Activated CD8-positive, alpha-beta memory T cell treated with anti-CD3 and anti-CD28 coated beads for 48 hours (primary cell): ENCODE results near the gene SAYSD1.
"Not testable (repeated sequence)": the region's sequence is repeated elsewhere in the genome, so short reads cannot be mapped to it uniquely, and the experiment has no call there.

Source experiments
- DNase-seq, 3 experiments: peaks; one replicate each; pipeline ENCODE4 v3.0.0-alpha.2; 2020; ENCODE audit warnings: low read depth in 2 of 3, low spot score in 2 of 3

SAYSD1 gene

DNA sequence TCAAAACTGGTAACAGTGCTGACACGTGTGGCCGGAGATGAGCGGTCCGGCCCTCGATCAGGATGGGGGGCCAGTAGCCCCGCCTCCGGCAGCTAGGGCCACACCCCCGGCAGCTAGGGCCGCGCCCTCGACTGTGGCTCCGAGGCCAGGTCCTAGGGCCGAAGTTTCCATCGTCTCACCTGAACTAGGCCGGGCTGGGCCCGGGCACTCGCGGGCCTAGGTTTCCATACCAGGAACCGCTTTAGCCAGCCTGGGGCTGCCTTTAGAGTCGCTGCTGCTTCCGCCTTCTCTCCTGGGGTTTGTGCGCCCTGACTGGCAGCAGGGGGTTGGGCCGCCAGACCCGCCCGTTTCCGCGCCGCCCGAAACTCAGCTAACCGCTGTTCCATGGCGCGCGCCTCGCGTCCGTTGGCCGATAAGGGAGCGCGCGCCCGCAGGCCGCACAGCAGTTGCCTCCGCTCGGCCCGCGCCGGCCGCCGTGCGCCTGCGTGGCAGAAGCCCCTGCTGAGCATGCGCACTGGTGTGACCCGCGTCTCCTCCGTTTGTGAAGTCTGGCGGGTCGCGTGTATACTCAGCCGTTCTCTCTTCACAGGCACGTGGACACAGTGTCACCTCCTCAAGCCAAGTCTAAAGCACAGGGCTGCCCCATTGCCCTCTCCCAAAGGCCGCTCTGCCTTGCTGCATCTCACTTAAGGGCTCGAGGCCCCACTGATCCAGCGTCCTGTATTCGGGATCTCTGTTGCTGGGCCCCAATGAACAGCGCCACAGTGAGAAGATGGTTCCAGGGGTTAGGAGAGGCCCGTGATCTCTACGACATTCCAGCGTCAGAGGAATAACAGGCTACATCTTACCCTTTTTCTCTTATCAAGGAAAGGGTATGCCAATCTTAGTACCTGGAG lies at the start of gene SAYSD1:
SAYSD1 (minus strand) TSS at position 483 of the 896 bp plus-strand sequence; CDS start at position 386, 97 bp downstream.
- peak; percentile 81 to 93 (median 88) for DNase-seq

DNA sequence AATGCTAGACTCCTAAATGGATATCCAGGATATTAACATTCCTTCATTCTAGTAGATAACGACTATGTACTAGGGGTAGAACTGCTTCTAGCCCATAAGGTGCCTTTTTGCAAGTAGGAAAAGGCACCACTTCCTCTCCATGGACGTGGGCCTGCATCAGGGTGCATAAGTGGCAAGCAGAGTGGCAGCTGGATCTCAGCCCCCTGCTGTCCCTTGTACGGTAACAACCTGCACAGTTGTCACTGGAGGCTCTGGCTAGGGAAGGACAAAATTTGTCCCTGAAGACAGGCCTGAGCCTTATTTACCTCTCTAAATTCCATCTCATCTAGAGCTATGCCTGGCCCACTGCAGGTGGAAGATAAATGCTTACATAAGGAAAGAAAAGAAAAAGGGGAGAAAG lies 42.5 kb upstream of the SAYSD1 start:
- no peak for DNase-seq

DNA sequence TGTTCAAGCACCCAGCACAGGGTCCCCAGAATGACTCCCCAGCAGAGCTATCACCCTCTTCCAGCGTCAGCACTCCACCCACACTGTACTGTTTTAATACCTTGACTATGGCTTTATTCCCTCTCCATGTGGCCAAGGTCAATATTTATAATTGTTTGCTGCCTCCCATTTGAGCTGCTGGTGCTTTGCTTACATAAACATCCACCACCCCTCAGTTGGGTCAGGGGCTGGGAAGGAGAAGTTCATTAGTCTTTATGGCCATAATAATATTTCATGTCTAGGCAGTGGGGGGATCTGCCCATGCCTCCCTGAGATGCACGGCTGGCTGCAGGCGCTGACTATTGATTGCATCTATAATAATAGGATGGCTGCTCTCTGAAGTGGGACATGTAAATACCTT lies 41.8 kb upstream of the SAYSD1 start:
- no peak for DNase-seq

DNA sequence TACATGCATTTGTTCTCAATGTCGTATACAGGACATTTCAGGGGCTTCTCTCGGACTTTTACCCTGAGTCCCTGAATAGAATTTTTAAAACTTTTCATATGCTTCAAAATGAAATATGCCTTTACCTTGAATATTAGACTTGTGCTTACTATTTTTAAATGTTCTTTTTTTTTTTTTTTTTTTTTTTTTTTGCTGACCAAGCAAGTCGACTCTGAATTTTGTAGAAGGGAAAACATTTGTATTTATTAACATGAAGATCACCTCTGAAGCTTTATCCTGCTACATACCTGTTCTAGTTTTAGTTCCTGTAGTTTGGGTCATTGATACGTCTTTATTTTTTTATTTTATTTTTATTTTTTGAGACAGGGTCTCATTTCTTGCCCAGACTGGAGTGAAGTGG lies 39.7 kb upstream of the SAYSD1 start:
- DNase-seq, result no peak

- no peak for DNase-seq
These were observed 38.9 kb upstream of the SAYSD1 start for GRCh38 chr6:39153766-39154397.

DNA sequence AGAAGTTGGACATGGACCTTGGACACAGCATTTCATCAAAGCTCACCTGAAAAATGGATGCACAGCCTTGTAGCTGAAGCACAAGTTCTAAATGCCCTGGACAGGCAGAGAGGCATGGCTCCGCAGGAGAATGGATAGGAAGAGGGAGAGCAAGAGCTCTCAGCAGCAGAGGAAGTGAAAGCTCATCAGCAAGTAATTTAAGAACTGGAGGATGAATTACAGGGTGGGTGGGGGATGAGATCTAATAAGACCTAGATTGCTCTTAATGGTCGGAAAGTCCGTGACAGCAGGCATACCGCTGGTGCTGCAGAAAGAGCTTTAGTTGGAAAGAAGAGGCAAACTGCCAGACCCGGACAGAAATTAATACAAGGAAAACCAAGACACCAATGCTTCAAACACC lies 37.3 kb upstream of the SAYSD1 start:
- no peak for DNase-seq

DNA sequence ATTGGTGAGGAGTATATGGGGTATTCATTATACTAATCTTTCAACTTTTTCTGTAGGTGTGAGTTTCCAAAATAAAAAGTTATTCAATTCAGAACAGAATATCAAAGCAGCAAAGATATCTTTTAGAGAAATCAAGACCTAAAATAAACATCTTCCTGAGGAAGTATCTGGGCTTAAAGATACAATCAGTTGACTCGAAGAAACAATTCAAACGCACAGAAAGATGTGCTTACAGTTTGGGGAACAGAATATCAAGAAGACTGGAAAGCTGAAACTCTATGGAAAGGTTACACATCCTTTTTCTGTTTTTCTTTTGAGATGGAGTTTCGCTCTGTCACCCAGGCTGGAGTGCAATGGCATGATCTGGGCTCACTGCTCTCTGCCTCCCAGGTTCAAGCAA lies 36.2 kb upstream of the SAYSD1 start:
- no peak for DNase-seq

GRCh38 chr6:39144481-39145173 lies 29.6 kb upstream of the SAYSD1 start:
- DNase-seq, result no peak

- no peak for DNase-seq
These were observed 28.4 kb upstream of the SAYSD1 start for GRCh38 chr6:39143238-39143930.

GRCh38 chr6:39140556-39141167 lies 25.7 kb upstream of the SAYSD1 start:
- DNase-seq, result no peak

DNA sequence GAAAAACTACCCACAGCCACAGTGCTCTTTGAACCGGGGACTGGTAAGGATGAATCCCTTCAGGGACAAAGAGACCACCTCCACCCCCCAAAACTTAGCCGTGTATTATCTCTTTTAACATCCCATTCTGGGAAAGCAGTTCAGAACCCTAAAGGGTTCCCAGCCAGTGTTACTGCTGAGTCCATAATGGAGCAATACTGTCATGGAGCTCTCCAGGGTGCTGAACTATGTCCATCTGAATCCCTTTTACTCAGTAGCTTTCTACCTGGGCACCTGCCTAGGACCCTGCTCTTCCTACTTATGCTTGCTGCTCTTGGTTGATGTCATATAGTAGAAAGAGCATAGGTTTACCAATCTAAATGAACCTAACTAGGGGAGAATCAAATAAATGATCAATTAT lies 22.3 kb upstream of the SAYSD1 start:
- DNase-seq, result no peak

GRCh38 chr6:39136207-39136606 lies 21.2 kb upstream of the SAYSD1 start:
- not testable (repeated sequence) for DNase-seq

- DNase-seq, result not testable (repeated sequence)
These were observed 19.8 kb upstream of the SAYSD1 start for GRCh38 chr6:39134761-39135160.

- no peak for DNase-seq
These were observed 15.7 kb upstream of the SAYSD1 start for GRCh38 chr6:39130691-39131090.

DNA sequence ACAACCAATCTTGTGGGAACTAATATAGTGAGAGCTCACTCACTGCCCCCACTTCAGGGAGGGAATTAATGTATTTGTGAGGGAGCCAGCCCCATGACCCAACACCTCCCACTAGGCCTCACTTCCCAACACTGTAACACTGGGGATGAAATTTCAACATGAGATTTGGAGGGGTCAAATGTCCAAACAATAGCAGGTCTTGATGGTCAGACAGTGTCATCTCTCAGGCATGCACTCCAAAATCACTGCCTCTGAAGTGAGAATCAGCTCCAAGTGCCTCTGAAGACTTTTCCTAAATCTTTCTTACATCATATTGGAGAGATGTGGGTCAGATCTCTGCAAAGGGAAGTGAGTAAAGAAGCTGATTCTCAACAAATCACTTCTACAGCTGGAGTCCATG lies 13.8 kb upstream of the SAYSD1 start:
- DNase-seq, result no peak

- no peak for DNase-seq
These were observed 13.1 kb upstream of the SAYSD1 start for GRCh38 chr6:39128106-39128505.

GRCh38 chr6:39124114-39124513 lies 9.1 kb upstream of the SAYSD1 start:
- no peak for DNase-seq

DNA sequence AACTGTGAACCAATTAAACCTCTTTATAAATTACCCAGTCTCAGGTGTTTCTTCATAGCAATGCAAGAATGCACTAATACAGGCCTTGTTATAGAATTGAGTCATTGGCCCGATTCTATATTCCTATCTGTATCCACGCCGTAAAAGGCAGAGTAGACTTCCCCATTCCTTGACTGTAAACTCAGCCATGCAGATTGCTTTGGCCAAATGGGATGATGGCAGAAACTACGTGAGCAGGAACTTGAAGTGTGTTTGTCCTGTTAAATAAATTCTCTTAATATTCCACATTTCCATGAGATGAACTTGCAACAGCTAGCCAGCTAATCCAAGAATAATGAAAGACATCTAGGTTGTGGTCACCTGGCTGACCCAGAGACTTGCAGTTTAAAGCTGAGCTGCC lies 3.9 kb upstream of the SAYSD1 start:
- DNase-seq, result no peak

DNA sequence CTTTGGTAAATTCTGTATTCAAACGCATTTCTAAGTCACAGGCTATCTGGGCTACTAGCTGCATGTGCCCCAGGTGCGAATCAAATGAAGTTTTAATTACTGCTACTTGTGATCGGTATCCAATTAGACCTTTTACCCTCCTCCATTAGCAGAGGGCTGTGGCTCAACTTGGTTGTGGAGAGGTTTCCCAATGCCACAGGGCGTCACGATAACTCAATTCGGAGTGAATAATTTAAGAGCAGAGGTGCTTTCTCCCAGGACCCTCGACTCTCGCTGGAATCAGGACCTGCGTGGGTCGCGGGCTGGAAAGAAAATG lies 640 bp downstream of the SAYSD1 start:
- DNase-seq, result no peak

DNA sequence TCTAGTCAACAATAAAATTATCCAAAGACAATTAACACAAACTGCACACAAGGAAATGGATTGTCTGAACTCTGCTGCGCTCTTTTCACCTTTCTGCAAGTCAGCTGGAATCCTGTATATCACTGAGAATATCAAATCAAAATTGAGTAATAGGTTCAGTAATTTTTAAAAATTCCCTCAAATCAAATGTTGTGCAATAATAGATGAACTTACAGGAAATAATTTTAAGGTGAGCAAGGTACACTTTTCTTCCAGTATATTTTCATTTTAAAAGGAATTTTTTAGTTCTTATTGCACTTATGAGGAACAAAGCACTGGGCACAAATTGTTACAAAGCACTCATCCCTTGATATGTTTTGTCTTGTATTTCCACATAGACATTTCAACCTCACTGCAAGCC lies 1.2 kb downstream of the SAYSD1 start:
- DNase-seq, result no peak

GRCh38 chr6:39111280-39111679 lies 3.7 kb downstream of the SAYSD1 start:
- DNase-seq, result no peak
